Activated T-helper 2 cell treated with anti-CD3 and anti-CD28 coated beads, Interferon-gamma antibody, Interleukin-2, Interleukin-4, amounts not matched to agents 10 μg/mL and 5 μg/mL and 100 μg/mL, durations not matched to agents 14 hours and 24 hours and 36 hours (primary cell): ENCODE measurements around the gene DNASE1L2. TPM values are rescaled to one million over a fixed set of nuclear protein-coding genes. Genes with fewer than 3 reads are reported as not detected.

ENCODE experiments used
- DNase-seq: peaks from one replicate; pipeline ENCODE4 v3.0.0; 2021; ENCODE audit warnings: low spot score
- H3K27ac Mint-ChIP-seq: one replicate; pipeline ENCODE4 v1.8.0; 2021; ENCODE audit warnings: mixed read lengths
- H3K27me3 Mint-ChIP-seq: one replicate; pipeline ENCODE4 v1.8.0; 2021; ENCODE audit warnings: low read depth, mixed read lengths
- H3K36me3 Mint-ChIP-seq: one replicate; pipeline ENCODE4 v1.8.0; 2021; ENCODE audit warnings: low read depth, mixed read lengths
- H3K4me1 Mint-ChIP-seq: one replicate; pipeline ENCODE4 v1.8.0; 2021; ENCODE audit warnings: low read depth, mixed read lengths
- H3K4me3 Mint-ChIP-seq: one replicate; pipeline ENCODE4 v1.8.0; 2021; ENCODE audit warnings: low read depth, mild to moderate bottlenecking, moderate library complexity, mixed read lengths
- H3K9me3 Mint-ChIP-seq: one replicate; pipeline ENCODE4 v1.8.0; 2021; ENCODE audit warnings: mixed read lengths
- intact Hi-C: fragments of 100-400 bp; cut with micrococcal nuclease; formaldehyde crosslinking; loops from one replicate; pipeline ENCODE4 v1.15.1; 2023
- total RNA-seq: library from RNA; stranded (reverse); gene quantifications from 2 replicates; pipeline ENCODE4 v1.2.3, GENCODE V29; 2022

Gene DNASE1L2
- total RNA-seq, 1 donor from 2014 or later = 1.7 TPM

DNA sequence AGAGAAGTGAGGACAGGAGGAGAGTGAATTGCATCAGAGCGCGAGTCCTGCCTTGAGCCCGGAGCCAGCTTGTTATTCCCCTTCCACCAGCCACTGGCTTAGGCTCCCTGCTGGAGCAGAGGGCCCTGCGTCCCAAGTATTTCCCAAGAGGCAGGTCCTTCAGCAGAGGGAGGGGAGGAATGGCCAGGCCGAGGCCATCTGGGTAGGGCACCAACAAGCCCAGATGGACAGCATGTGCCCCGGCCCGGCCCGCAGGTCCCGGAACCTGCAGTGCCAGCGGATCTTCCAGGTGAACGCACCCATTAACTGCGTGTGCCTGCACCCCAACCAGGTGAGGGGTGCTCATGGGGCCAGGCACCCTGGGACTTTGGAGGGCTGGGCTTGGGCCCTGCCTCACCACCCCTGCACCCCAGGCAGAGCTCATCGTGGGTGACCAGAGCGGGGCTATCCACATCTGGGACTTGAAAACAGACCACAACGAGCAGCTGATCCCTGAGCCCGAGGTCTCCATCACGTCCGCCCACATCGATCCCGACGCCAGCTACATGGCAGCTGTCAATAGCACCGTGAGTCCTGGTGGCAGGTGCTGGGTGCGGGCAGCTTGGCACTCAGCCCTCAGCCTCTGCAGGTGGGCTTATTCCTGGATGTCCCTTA lies 29.3 kb upstream of the DNASE1L2 start:
- Mint-ChIP-seq H3K27me3 (peaks cover 6% of the 10 kb centered on the region), H3K36me3 (peaks cover 30% of the 10 kb centered on the region), H3K4me3 (peak overlapping the region; percentile 74), H3K27ac (peak overlapping the region; percentile 25), H3K9me3 (no peaks in the 10 kb centered on the region), H3K4me1 (peaks cover 19% of the 10 kb centered on the region)
- intact Hi-C loops = no loop called here
- DNase-seq = no peak

DNA sequence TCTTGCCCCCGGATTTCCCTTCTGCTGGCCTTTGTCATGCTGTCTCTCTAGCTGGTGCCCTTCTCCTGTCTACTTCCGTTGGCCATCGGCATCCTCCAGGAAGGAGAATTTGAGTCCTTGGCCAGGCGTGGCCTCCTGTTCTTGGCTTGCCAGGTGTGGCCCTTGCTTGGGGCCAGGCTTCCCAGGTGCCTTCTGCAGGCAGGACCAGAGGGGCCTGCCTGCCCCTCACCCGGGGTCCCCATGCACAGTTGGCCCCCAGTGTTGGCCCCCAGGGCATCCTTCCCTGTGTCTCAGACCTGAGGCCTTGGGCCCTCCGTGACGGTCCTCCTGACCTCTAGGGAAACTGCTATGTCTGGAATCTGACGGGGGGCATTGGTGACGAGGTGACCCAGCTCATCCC lies 28.4 kb upstream of the DNASE1L2 start:
- Mint-ChIP-seq H3K4me3 (peak overlapping the region; percentile 64), H3K27me3 (no peaks in the 10 kb centered on the region), H3K36me3 (peaks cover 38% of the 10 kb centered on the region), H3K27ac (peak overlapping the region; percentile 25), H3K4me1 (peaks cover 25% of the 10 kb centered on the region), H3K9me3 (no peaks in the 10 kb centered on the region)
- intact Hi-C loops = no loop called here
- no peak for DNase-seq

DNA sequence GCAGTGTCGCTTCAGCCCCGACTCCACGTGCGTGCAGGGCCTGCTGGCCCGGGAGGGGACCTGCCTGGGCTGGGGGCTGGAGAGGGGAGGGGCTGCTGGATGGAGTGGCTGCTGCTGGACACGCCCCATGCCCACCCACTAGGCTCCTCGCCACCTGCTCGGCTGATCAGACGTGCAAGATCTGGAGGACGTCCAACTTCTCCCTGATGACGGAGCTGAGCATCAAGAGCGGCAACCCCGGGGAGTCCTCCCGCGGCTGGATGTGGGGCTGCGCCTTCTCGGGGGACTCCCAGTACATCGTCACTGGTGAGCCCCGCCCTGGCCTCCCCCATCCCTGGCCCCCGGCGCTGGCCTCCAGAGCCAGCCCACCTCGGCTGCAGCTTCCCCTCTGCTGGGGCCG lies 27.9 kb upstream of the DNASE1L2 start:
- DNase-seq = no peak
- intact Hi-C loops = no loop called here
- H3K36me3 Mint-ChIP-seq = peaks cover 43% of the 10 kb centered on the region
- H3K9me3 Mint-ChIP-seq = no peaks in the 10 kb centered on the region
- H3K27me3 Mint-ChIP-seq = no peaks in the 10 kb centered on the region
- H3K4me3 Mint-ChIP-seq = no peak overlapping the region
- peaks cover 28% of the 10 kb centered on the region for H3K4me1 Mint-ChIP-seq
- H3K27ac Mint-ChIP-seq = no peak overlapping the region

DNA sequence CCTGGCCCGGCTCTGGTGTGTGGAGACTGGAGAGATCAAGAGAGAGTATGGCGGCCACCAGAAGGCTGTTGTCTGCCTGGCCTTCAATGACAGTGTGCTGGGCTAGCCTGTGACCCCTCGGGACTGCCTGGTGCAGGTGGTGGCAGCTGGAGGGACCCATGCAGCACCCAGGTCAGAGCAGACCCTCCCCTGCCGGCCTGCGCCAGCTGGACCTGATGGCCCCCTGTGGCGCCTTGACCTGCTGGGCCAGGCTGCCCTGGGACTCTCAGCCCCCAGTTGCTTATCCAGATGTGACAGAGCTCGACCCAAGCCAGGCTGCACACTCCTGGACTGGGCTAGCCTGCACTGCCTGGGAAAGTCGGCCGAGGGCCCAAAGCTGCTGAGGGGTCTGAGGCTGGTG lies 27.5 kb upstream of the DNASE1L2 start:
- peaks cover 47% of the 10 kb centered on the region for H3K36me3 Mint-ChIP-seq
- H3K9me3 Mint-ChIP-seq = no peaks in the 10 kb centered on the region
- H3K4me1 Mint-ChIP-seq = peaks cover 29% of the 10 kb centered on the region
- H3K4me3 Mint-ChIP-seq = no peak overlapping the region
- no peak for DNase-seq
- no peaks in the 10 kb centered on the region for H3K27me3 Mint-ChIP-seq
- no peak overlapping the region for H3K27ac Mint-ChIP-seq
- intact Hi-C loops = no loop called here

DNA sequence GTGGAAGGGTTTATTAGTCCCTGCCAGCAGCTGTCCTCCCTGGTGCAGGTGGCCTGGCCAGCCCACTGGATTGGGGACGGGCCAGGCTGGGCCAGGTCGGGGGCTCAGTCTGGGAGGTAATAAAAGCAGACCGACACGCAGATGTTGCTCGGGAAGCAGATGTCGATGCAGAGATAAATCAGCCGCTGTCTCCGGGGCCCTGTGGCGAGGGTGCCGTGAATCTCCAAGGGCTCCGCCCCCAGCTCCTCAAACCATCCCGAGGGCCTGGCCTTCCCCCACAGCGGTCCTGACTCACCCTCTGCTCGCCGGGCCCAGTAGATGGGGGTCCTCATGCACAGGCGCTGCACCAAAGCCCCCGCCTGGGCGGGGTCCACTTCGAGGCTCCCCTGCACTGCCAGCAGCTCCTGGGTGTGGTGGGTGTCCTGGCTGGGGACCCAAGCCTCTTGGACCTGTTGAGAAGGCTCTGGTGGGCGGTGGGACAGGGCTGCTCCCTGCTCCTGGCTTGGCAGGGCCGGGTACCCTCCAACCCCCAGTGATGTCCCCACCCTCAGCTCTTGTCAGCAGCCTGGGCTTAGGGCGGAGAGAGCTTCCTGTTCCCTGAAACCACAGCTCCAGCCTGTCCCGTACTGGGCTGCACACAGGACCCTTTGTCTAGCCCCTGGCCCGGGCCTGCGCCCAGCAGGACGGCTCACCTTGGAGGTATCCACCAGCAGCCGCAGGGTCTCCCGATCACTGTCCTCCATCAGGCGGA lies 26.8 kb upstream of the DNASE1L2 start:
- no peaks in the 10 kb centered on the region for H3K27me3 Mint-ChIP-seq
- H3K36me3 Mint-ChIP-seq = peaks cover 47% of the 10 kb centered on the region
- no peak overlapping the region for H3K4me3 Mint-ChIP-seq
- H3K9me3 Mint-ChIP-seq = no peaks in the 10 kb centered on the region
- H3K4me1 Mint-ChIP-seq = peaks cover 27% of the 10 kb centered on the region
- intact Hi-C loops = no loop called here
- no peak overlapping the region for H3K27ac Mint-ChIP-seq
- DNase-seq = no peak

DNA sequence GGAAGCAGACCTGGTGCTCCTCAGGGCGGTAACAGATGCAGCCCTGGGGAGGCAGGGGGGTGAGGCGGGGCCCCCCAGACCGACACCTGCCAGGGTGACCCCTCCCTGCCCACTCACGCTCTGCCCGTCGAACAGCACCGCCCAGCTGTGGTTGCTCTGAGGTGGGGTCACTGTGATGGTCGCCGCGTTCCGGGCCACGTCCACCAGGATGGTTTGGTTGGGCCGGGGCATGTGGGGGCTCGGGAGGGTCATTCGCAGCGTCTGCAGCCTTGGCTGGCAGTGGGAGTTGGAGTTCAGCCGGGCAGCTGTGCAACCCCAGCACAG lies 26.3 kb upstream of the DNASE1L2 start:
- H3K27me3 Mint-ChIP-seq = no peaks in the 10 kb centered on the region
- no peaks in the 10 kb centered on the region for H3K9me3 Mint-ChIP-seq
- H3K4me1 Mint-ChIP-seq = peaks cover 23% of the 10 kb centered on the region
- intact Hi-C loops = no loop called here
- H3K4me3 Mint-ChIP-seq = no peak overlapping the region
- H3K27ac Mint-ChIP-seq = no peak overlapping the region
- no peak for DNase-seq
- H3K36me3 Mint-ChIP-seq = peaks cover 47% of the 10 kb centered on the region

DNA sequence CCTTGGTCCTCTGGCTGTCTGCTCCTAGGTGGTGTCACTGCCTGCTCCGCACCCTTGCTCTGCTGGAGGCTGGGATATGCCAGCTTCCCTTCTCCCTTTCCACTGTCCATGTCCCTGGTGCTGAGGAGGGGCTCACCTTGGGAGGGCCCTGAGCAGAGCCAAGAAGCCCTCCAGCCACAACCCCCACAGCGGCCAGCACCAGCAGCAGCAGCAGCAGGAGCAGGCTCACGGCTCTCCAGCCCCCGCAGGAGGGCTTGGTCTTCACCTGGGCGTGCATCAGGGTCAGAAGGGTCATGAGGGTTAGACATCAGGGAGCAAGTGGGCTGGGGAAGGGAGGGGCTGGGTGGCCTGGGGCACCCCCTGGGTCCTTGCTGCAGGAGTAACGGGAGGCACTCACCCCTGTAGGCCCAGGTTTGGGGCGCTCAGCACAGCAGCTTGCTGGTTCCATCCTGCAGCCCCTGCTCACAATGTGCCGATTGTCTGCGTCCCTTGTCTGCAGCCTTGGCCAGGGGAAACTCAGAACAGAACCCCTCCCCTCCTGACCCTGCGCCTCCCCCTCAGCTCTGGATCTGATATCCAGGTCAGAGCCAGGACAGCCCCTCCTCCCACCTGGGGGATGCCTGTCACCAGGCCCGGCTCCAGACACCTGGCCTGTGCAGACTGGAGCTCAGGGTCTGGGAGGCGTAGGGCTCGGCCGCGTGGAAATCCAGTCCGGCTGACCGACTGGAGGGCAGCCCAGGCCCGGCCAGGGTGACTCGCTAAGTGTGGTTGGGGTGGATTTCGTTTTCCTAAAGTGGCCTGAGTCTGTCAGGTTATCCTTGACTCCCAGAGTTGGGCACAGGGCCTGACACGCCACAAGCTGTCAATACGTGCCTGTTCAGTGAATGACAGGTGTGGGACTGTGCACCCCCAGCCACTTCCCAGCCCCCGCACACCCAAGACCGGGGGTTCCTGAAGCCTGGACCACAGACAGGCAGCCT lies 25.6 kb upstream of the DNASE1L2 start, which contains the start of gene BRICD5:
Gene BRICD5 (minus strand): TSS at position 478 of the 980 bp plus-strand sequence. CDS start 30 bp downstream, at position 448.
- Mint-ChIP-seq H3K4me3 (peak within 1 kb of the TSS; percentile 15), H3K27me3 (no peaks in the 10 kb centered on the region), H3K9me3 (no peaks in the 10 kb centered on the region), H3K36me3 (peaks cover 47% of the 10 kb centered on the region), H3K27ac (no peak within 1 kb of the TSS), H3K4me1 (peaks cover 23% of the 10 kb centered on the region)
- no peak for DNase-seq
- intact Hi-C loops = no loop called here

DNA sequence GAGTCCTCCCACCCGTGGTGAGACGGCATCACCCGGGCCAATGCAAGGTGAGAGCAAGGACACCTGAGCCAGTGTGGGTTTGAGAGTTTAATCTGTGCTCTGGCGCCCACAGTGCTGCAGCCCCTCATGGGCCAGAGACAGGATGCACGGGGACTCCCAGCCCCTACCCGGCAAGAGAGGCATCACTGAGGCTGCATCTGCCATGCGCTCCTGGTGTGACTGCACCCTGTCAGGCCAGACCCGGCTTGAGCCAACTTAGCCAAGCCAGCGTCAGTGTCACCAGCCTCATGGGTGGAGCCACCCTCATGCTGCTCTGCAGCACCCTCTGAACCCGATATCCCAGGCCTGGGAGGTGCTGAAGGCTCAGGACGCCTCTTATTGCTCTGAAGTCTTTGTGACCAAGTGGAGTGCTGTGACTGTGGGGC lies 24.3 kb upstream of the DNASE1L2 start:
- no peak for DNase-seq
- H3K27me3 Mint-ChIP-seq = no peaks in the 10 kb centered on the region
- peak overlapping the region; percentile 2 for H3K27ac Mint-ChIP-seq
- H3K36me3 Mint-ChIP-seq = peaks cover 41% of the 10 kb centered on the region
- no peaks in the 10 kb centered on the region for H3K9me3 Mint-ChIP-seq
- H3K4me3 Mint-ChIP-seq = peak overlapping the region; percentile 42
- intact Hi-C loops = no loop called here
- peaks cover 22% of the 10 kb centered on the region for H3K4me1 Mint-ChIP-seq

DNA sequence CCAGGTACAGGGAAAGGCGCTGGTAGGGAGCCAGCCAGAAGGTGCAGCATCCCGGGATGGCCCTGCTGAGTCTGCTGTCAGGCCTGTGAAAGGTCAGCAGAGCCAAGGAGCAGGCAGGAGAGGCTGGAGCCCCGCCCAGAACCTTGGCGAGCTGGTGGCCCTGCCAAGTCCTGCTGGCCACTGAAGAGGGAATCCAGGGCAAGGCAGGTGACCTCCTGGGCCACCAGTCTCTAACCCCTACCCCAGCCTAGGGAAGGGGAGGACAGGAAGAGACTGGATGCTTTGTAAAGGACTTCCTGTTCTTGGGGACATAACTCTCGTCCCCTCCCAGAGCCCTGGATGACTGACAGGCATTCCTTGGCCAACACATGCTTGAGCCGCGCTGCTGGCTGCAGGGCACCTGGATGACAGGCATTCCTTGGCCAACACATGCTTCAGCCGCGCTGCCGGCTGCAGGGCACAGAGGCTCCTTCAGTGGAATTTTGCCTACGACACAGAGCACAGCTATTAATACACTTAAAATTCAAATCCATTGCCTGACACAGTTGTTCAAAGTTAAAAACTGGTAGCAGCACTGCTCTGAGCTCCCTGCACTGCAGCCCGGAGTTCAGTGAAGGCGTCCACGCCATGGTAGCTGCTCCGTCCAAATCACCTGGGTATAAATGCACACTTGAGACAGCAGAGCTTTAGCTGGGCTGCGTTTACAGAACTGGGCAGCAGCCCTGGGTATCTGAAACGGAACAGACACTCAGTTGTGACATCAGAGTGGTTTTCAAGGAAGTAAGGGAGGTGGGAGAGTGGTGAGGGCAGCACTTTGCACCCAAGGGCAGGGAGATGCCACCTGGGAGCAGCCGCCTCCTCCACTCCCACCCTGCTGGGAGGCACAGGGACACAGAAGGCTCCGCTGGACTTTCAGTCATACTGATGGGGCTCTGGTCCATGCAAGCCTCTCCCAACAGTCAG lies 23.6 kb upstream of the DNASE1L2 start:
- DNase-seq = no peak
- Mint-ChIP-seq H3K27ac (peak overlapping the region; percentile 2), H3K9me3 (no peaks in the 10 kb centered on the region), H3K36me3 (peaks cover 34% of the 10 kb centered on the region), H3K4me1 (peaks cover 18% of the 10 kb centered on the region), H3K27me3 (no peaks in the 10 kb centered on the region), H3K4me3 (peak overlapping the region; percentile 80)
- intact Hi-C loops = no loop called here

DNA sequence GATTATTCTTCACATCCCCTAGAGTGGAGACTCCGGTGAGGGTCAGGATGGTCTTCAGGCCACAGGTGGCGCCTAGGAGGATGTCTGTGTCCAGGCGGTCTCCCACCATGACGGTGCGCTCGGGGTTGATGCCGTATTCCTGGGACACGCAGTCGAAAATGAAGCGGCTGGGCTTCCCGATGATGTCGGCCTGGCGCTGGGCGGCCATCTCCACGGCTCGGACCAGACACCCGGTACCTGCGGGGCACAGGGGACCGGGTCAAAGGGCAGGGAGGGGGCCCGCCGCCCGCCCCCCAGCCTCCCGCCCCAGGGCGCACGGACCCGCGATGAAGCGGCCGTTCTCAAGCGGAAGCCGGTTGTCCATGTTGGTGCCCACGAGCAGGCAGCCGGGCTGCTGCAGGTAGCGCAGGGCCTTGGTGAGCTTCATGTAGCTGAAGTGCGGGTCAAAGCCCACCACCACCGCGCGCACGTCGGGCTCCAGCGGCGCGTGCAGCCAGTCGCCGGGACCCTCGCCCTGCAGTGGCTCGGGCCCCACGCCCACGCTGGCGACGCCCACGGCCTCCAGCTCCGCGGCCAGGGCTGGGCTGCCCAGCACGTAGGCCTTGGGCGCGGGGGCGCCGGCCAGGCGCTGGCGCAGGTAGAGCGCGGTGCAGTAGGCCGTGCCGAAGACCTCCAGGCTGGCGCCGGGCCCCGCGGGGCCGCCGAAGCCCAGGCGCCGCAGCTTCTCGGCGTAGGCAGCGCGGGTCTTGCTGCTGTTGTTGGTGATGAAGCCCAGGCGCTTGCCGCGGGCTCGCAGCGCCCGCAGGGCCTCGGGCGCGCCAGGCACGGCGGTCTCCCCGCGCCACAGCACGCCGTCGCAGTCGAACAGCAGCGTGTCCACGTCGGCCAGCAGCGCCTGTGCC lies 22.2 kb upstream of the DNASE1L2 start:
- DNase-seq = no peak
- peaks cover 16% of the 10 kb centered on the region for H3K4me1 Mint-ChIP-seq
- peak overlapping the region; percentile 51 for H3K27ac Mint-ChIP-seq
- intact Hi-C loops = loop anchor here (2.0 kb wide), 1 partner anchor 59 kb away; the partner anchor contains the start of gene TRAF7
- H3K9me3 Mint-ChIP-seq = no peaks in the 10 kb centered on the region
- H3K27me3 Mint-ChIP-seq = no peaks in the 10 kb centered on the region
- peak overlapping the region; percentile 80 for H3K4me3 Mint-ChIP-seq
- peaks cover 21% of the 10 kb centered on the region for H3K36me3 Mint-ChIP-seq

DNA sequence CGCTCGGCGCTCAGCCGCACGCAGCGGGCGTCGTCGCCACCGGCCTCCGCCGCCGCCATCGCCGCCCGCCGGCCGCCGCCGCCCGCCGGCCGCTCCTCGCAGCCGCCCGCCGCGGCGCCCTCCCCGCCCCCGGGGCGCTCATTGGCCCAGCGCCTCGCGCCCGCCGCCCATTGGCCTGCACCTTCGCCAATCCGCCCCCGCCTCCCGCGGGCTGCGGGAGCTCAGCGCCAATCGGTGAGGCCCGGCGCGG lies 21.6 kb upstream of the DNASE1L2 start, which contains the start of gene PGP:
Gene PGP (minus strand): TSS at position 122 of the 250 bp plus-strand sequence. CDS start 63 bp downstream, at position 59.
- peaks cover 21% of the 10 kb centered on the region for H3K36me3 Mint-ChIP-seq
- no peaks in the 10 kb centered on the region for H3K27me3 Mint-ChIP-seq
- intact Hi-C loops = loop anchor here (2.0 kb wide), 1 partner anchor 60 kb away; the partner anchor contains the start of gene TRAF7
- H3K27ac Mint-ChIP-seq = peak within 1 kb of the TSS; percentile 95
- DNase-seq = no peak
- peaks cover 16% of the 10 kb centered on the region for H3K4me1 Mint-ChIP-seq
- H3K4me3 Mint-ChIP-seq = peak within 1 kb of the TSS; percentile 89
- no peaks in the 10 kb centered on the region for H3K9me3 Mint-ChIP-seq
